ENCODE measurements around the gene BAIAP2.
"Not testable (repeated sequence)": the region's sequence is repeated elsewhere in the genome, so short reads cannot be mapped to it uniquely, and the experiment has no call there.

BAIAP2 gene

GRCh38 chr17:81022344-81022676, 12.6 kb upstream of the BAIAP2 start:
- DNase-seq = no peak

DNA sequence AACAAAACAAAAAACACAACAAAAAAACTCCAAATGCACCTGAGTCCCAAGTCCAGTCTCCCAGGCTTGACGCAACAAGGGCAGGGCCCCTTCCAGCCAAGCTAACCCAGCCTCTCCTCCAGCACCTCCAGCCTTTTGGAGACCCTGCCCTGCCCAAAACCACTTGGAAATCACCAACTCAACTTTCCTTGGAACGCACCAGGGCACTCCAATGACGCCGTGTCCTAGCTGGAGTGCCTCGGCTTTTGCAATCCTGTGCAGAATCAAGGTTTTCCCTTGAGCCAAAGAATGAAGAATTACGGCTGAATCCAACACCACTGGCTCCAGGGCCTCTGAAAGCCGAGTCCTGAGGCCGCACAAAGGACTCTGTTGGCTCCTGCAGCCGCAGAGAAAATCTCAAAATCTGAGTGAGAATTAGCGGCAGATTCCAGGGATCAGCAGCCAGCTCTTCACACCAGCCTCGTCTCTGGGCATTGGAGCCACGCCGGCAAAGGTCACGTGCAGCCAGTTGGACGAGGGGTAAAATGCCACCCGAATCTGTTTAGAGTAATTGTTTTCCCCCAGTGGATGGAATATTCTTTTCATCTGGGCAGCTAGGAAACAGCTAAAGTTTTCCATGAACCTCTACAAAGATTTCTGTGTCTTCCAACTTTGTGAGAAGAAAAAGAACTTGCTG, 9.7 kb upstream of the BAIAP2 start:
- no peak for DNase-seq

- DNase-seq = no peak
Observed at GRCh38 chr17:81025741-81026129, 9.2 kb upstream of the BAIAP2 start.

- DNase-seq = no peak
Observed at GRCh38 chr17:81026266-81027036, 8.5 kb upstream of the BAIAP2 start.

DNA sequence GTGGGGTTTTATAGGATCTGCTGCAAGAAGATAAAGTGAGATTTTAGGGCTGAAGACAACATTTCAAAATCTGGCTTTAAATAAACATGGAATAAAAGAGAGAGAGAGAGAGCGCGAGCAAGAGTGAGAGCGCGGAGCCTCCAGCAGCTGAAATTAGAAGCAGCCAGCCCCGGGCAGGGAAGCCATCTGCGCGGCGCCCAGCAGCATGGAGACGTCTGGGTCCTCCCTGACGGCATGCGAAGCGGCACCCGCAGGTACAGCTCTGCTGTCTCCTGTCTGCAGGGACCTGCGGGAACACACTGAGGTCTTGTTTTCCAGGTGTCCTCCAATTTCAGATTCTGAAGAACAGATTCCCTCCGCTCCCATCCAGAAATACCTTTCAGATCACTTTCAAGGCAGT, 7.9 kb upstream of the BAIAP2 start:
- no peak for DNase-seq

DNA sequence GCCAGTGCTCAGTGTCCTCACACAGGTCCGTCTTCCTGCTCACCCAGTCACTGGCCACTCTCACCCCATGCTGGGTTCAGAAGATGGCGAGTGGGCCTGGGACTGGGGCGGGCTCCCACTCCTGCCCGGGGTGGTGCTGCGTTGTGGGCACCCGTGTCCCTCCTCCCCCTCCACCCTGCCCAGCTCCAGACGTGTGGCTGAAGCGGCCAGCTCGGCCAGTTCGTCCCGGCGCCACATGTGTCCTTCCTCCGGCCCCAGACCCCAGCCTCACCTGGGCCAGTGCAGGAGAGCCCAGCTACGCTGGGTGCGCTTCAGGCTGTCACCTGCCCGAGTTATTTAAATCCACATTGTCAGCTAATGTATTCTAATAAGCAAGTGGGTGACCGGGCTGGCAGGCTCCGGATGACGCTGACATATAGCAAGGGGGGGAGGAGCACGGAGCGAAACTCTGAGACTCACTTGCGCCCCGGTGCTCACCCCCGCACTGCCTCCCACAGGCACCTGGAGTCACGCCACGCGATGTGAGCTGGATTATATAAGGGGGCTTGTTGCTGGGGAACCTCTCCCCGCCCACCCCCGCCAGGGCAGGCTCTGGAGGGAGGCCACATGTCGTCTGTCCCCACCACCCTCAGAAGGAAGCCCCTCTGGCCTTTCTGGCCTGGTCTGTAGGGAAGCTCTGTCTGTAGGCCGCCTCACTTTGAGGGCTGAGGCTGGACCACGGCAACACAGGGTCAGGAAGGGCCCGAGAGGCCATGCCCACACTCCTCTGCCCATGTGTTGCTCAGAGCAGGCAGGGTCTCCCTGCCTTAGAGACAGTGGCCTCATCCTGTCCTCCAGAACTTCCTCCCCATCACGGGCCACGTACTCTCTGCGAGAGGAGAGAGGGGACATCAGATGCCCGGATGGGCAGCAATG, 7.1 kb upstream of the BAIAP2 start:
- DNase-seq = no peak

DNA sequence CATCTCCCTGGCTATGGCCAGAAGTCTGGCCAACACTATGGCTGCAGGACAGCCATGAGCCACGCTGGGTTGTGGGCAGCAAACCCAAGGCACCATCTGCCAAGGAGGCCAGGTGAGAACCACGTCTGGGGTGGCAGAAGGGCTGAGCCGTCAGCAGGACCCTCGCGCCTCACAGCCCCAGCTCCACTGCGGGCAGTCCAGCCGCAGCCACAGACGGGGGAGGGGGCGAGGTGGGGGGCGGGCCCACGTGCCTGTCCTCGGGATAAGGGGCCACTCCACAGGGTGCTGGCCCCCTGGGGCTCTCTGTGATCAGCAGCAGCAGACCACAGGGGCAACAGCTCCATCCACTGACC, 6.5 kb upstream of the BAIAP2 start:
- DNase-seq = no peak

DNA sequence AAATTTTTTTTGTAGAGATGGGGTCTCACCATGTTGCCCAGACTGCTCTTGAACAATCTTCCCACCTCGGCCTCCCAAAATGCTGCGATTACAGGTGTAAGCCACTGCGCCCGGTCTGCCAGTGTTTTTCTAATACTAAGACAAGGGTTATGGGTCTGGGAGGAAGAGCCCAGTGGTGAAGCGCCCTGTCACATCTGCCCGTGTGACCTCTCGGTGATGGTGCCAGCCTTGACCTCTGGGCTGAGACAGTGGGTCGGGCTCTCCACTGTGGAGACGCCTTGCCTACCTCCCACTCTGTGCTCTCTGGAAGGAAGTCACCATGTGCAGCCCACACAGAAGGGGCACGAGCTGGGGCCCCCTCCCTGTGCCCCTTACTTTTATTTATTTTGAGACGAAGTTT, 5.1 kb upstream of the BAIAP2 start:
- DNase-seq = no peak

DNA sequence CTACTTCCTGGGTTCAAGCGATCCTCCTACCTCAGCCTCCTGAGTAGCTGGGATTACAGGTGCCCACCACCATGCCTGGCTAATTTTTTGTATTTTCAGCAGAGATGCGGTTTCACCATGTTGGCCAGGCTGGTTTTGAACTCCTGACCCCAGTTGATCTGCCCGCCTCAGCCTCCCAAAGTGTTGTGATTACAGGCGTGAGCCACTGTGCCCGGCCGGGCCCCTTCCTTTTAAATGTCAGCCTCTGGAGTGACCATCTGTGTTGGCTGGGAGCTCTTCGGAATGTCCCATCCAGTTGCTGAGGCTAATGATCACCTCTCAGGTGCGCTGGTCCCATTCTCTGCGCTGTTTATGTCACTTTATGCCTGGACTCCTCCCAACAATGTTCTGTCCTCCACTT, 4.6 kb upstream of the BAIAP2 start:
- not testable (repeated sequence) for DNase-seq

GRCh38 chr17:81030741-81031565, 4.0 kb upstream of the BAIAP2 start:
- no peak for DNase-seq

DNA sequence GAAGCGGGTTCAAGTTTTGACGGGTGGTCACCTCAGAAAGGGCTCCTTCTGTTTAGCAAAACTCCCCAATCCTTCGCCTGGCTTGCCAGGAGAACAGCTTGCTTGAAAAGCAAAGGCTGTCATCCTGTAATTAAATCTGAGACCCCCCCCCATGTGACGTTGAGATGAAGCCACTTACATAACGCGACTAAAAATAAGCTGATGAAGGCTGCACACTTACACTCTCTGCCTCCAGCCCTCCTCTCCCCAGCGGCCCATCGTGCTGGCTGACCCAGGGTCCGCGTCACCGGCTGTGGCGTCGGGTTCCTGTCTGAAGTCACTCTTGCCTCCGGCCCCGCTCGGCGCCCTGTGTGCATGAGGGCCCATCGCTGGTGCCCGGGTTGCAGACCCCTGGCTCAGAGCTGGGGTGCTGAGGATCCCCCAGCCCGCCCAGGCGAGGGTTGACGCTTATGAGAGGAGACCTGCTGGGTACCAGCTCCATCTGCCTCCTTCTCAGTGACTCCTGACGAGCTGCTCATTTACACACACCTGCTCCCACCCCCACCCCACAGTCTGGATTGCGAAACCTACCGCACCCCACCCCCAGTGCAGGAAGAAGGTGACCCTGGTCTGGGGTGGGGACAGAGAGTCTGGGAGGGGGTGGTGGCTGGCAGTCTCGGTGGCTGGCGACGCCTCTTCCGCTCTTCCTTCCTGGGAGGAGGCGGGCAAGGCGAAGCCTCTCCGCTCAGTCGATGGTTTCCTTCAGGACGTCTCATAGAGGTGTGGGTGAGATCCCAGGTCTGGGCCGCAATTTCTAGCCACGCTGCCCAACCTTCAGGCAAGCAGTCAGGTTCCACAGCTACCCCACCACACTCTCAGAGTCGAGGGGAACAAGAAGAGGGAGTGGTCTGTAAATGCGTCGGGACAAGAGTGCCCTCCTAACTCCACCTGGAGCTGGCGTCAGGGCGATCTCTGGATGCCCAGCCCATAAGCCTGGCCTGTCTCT, 3.1 kb upstream of the BAIAP2 start:
- no peak for DNase-seq

DNA sequence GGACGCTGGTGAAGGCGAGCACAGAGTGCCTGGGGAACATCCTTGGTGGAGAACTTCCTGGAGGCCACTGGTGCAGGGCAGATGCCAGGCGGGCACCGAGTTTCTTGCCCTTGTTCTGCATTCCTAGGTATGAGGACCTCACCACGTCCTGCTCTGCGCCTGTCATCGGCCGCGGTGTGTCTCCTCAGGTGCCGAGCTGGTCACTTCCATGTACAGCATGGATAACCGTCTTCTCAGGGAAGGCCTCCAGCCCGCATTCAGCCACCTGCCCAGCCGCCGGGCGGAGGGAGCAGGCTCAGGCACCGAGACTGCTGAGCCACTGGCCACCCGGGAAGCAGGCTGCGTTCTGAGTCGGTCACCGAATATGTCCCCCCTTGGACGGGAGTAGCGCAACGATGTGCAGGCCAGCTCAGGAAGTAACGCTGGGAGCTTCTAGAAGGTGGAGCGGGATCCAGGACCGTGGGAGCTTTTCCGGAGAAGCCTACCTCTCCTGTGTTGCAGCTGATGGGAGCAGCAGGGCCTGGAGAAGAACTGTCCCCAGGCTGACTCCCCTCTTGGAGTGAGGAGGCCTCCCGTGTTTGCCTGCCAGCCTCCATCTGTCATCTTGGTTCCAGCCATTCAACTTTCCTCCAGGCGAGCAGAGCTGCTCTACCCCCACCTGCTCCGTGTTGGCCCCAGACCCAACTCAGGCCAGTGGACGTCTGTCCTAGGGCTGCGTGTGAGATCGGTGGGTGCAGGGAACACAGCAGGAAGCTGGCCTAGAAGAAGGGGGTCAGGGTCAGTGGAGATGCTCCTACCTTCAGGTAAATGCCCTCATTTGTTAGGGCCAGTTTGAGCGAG, 2.1 kb upstream of the BAIAP2 start:
- no peak for DNase-seq

DNA sequence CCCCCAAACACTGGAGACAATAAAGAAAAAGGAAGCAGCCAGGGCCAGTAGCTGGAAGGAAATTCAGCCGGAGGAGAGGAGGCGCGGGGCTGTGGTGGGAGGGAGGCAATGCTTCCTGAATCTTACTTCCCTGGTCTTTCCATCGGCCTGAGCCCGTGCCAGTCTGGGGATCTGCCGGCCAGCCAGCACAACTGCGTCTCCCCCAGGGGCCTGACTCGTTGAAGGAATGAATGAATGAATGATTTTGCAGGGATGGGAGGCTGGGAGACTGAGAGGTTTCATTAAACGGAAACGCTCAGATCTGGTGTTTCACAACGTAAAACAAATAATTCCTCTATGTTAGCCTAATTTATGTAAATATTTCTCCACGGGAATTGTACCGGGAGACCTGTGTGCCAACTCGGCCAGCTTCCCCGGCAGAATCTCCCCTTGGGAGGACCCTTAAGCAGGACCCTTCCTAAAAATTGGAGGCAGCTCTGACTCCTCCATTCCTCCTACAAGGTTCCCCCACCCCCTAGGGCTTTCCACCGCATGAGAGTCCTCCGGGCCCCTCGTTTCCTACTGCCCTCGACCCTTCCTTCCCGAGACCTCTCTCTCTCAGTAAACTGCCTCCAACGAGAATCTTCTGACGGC, 1.3 kb upstream of the BAIAP2 start:
- DNase-seq = no peak

GRCh38 chr17:81034168-81034777, 678 bp upstream of the BAIAP2 start:
- DNase-seq = no peak

DNA sequence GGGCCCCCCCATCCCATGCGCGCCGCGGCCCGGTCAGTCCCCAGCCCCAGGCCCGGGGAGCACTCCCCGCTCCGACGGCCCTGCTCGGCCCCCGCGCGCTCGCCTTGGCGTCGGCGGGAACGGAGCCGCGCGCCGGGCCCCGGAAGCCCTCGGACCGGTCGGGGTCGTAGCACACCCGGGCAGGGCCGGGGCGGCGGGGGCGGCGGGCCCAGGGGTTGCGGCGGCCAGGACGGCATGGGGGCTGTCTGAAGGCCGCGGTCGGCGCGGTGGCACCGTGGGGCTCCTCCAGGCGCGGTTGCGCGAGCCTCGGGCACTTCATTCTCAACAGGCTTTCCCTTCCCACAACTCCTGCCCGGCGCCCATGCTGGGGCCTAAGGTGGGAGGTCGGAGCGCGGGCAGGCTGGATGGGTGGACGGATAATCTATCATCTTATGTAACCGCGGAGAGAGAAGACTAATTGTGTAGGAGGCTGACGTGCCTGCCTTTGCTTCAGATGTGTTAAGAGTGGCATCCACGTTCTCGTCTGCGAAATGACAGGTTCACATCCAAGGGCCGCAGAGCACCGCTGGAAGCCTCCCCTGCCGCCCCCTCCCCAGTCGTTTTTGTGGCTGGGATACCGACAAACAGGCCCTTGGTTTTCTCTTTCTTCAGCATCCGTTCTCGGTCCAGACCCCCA, 708 bp downstream of the BAIAP2 start:
- no peak for DNase-seq

DNA sequence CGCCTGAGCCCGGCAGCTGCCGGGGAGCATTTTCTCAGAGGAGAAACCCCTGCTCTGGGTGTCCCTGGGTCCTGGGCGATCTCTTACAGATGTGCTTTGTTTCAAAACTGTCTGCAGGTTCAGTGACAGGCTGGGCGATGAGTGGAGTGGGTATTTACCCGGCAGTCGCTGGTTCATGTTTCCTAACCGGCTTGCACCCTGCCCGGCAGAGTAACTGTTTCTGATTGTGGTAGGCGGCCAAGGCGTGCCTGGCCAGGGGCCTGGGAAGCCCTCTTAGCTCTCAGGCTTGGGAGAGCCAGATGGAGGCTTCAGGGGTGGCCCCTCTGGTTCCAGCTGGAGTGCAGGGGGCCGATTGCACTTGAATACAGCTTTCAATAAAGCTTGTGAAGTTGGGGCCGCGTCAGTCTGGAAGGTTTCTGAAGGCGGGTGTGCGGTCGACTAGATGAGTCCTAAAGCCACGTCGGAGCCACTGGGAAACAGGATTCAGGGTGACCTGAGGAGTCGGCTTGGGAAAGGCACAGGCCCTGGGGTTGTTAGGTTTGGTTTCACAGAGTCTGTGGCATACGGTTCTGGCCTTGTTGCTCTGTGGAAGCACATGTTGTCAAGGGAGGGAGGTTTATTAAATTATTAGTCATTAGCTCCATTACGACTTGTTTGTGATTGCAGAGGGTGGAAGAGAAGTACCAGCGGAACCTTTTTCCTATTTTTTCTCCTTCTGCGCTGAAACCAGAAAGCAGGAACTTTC, 1.4 kb downstream of the BAIAP2 start:
- no peak for DNase-seq

DNA sequence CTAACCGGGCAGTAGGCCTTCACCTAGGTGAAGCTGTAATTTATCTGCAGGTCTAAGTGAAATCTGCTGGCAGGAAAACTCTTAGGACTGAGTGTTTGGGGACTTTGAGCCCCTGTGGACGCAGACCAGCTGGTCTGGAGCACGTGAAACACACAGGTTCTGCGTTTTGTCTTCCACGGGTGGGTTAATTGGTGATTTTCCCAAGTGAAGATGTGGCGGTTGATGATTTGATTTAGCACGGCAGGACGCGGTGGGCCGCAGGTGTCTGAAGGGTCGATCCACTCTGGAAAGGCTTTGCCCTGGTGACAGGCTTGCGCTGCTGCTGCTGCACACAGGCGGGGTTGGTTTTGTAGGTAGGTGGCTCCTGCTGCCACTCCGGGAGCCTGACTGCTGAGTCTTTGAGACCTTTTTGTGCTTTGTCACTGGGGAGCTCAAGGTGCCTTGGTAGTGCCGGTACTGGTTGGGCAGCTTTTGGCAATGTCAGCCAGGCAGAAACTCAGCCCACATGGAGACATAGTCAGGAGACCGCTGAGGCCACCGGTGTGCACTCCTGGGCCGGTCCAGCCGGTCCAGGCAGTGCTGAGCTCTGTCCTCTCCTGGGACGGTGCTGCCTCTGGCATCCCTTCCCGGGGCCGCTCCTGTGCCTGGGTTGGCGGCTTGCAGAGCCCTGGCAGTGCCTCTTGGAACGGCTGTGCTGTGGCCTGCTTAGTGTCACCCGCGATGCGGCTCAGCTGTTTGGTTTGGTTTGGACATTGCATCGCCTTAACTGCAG, 2.3 kb downstream of the BAIAP2 start:
- no peak for DNase-seq
